NCI-H2196 treated with DMSO at 0.1 percent for 48 hours (cell line): ENCODE data around the gene ICOS.
"Not testable (repeated sequence)": the region's sequence is repeated elsewhere in the genome, so short reads cannot be mapped to it uniquely, and the experiment has no call there.

Experiments used
- DNase-seq: peaks from one replicate; lab custom pipeline; 2025; ENCODE audit not compliant: unreplicated experiment; lab: John Stamatoyannopoulos, UW

ICOS gene

GRCh38 chr2:203916756-203917155 is 19.8 kb upstream of the ICOS start:
- no peak for DNase-seq

GRCh38 chr2:203918264-203918663 is 18.3 kb upstream of the ICOS start:
- DNase-seq: no peak

GRCh38 chr2:203918839-203919238 is 17.7 kb upstream of the ICOS start:
- no peak for DNase-seq

- DNase-seq: no peak
Measured at GRCh38 chr2:203925512-203926158, 10.9 kb upstream of the ICOS start.

GRCh38 chr2:203928849-203929248 is 7.7 kb upstream of the ICOS start:
- no peak for DNase-seq

DNA sequence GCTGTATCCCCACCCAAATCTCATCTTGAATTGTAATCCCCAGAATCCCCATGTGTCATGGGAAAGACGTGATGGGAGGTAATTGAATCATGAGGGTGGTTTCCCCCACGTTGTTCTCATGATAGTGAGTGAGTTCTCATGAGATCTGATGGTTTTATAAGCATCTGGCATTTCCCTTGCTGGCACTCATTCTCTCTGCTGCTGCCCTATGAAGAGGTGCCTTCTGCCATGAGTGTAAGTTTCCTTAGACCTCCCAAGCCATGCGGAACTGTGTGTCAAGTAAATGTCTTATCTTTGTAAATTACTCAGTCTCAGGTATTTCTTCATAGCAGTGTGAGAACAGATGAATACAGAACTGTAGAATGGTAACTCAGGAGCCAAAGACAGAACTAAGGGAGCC is 5.3 kb upstream of the ICOS start:
- not testable (repeated sequence) for DNase-seq

- no peak for DNase-seq
Measured at GRCh38 chr2:203934041-203934492, 2.5 kb upstream of the ICOS start.

DNA sequence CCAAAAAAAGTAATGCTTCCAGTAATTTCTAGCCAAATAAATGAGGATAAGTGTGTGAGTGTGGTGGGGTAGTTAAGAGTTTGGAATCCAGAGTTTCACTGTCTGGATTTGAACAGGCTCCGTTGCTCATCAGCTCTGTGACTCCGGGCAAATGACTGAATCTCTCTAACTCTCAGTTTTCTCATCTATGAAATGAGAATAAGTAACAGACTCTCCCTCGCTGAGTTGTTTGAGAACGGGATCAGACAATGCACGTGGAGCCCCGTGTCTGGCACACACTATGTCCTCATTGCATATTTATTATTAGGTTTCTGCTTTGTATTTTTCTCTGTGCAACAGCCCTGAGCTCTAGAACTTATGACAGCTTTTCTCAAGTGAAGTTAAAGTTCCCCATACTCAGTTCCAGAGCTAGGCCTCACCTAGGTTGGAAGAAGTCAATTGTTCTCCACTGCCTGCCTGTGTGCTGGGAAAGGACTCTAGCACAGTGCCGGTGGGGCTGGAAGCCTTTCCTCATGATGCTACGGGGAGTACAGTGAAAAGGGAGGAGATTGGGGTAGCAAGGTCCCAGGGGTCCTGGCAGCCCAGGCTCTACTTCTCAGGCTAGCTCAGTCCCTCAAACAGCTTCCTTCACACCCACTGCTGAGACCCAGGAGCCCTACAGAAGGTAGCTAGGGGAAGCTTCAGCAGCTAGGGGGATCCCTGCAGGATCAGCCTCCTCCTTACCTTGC is 1.7 kb upstream of the ICOS start:
- no peak for DNase-seq

DNA sequence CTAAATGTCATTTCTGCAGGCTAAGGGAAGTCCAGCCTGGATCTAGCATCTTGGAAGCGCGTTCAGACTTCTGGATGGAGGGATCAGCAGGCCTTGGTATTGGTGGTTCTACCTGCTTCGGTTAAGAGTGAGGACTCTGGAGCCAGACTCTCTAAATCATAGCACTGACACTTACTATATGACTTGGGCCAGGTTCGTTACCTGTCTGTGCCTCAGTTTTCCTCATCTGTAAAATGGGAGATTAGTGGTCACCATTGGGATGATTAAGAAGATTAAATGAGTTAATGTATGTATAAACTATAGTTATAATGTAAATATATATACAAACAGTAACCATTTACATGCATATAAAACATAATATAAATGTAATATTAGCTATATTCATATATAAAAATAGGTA is 995 bp upstream of the ICOS start:
- no peak for DNase-seq

DNA sequence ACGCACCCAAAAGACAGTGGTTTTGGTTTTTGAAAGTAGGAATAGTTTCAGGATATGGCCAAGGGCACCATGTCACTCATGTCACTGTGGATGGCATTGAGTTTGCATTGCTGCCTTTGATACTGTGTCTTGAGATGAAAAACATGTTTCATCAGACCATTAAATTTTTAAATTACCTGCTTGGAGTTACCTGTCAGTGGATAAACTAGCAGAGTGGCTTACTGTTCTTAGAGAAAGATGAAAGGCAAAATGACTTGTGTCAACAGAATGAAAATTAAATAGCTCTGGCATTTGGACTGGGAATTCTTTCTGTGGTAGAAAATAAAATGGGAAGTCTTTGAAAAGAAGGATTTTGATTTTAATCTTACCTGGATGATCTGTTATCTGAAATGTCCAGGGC is 386 bp downstream of the ICOS start:
- DNase-seq: no peak

GRCh38 chr2:203937788-203938187 is 1.2 kb downstream of the ICOS start:
- DNase-seq: no peak

GRCh38 chr2:203940039-203940438 is 3.5 kb downstream of the ICOS start:
- DNase-seq: no peak

GRCh38 chr2:203943493-203944382 is 7.2 kb downstream of the ICOS start:
- DNase-seq: not testable (repeated sequence)

- no peak for DNase-seq
Measured at GRCh38 chr2:203948733-203949132, 12.2 kb downstream of the ICOS start.

GRCh38 chr2:203949228-203949627 is 12.7 kb downstream of the ICOS start:
- no peak for DNase-seq

DNA sequence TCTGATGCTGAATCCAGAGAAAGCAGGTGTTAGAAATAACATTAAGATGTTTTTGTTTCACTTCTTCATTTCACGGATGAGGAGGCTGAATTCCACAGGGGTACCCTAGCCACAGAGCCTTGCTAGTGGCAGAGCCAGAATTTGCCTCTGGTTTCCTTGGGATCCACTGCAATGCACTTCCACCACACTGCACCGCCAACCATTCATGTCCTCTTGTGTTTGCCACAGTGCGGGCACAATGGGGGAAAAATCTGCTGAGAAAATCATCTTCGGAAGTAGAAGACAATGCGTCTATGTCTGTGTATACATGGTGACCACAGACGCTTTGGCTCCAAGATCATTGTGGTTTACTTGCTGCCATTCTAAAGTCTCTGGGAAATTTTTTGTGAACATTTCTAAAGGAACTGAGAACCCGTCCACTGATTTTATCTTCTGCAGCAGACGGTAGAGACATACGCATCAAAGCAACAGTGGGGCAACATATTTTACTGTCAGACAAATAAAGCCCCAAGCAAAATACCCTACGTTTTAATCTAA is 14.9 kb downstream of the ICOS start:
- DNase-seq: no peak

GRCh38 chr2:203959265-203959664 is 22.7 kb downstream of the ICOS start:
- DNase-seq: no peak

GRCh38 chr2:203959672-203960071 is 23.1 kb downstream of the ICOS start:
- DNase-seq: no peak

DNA sequence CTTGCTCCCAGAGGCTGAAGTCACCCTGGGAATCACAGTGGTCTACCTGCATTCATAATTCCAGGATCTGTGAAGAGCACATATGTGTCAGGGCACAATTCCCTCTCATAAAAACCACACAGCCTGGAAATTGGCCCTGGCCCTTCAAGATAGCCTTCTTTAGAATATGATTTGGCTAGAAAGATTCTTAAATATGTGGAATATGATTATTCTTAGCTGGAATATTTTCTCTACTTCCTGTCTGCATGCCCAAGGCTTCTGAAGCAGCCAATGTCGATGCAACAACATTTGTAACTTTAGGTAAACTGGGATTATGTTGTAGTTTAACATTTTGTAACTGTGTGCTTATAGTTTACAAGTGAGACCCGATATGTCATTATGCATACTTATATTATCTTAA is 24.2 kb downstream of the ICOS start:
- DNase-seq: no peak

- DNase-seq: not testable (repeated sequence)
Measured at GRCh38 chr2:203965190-203965589, 28.6 kb downstream of the ICOS start.

- no peak for DNase-seq
Measured at GRCh38 chr2:203971251-203971650, 34.7 kb downstream of the ICOS start.
